Lower leg skin (tissue), 3 donors: ENCODE measurements around the gene NDE1.

Source experiments
- CTCF ChIP-seq, 3 donors: fragments of 450-650 bp; IDR thresholded peaks; one replicate each; pipeline ENCODE4 v1.5.1; 2016; ENCODE audit warnings: antibody characterized with exemption in 3 of 3, mild to moderate bottlenecking in 3 of 3, moderate library complexity in 2 of 3
- POLR2A ChIP-seq, 2 donors: fragments of 450-650 bp; IDR thresholded peaks; one replicate each; pipeline ENCODE4 v1.6.1; 2016 to 2017; ENCODE audit warnings: antibody characterized with exemption in 2 of 2, mild to moderate bottlenecking in 1 of 2, moderate library complexity in 1 of 2

DNA sequence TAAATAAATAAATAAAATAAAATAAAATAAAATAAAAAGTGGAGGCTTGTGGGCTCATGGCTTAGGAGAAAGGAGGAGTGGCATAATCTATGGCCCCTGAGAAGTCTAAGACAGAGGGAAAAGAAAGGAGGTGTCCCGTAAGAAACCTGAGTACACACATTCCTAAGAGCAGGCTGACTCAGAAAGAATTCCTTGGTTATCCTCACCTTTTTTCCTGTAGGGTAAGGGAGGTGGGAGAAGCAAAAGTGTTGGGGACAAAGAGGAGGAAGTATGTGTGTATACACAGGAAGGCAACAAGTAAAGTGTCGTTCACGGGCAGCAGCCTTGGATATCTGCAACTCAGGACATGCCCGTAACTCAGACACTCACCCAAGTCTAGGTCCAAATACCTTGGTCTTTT is 36.4 kb upstream of the NDE1 start:
- TF ChIP-seq POLR2A (IDR thresholded peaks at IDR 0.05) (no peak), CTCF (IDR thresholded peaks at IDR 0.05) (no peak)
